Large intestine (tissue), 3 donors: Measurements from ENCODE around the gene HPCA. TPM values are rescaled to one million over a fixed set of nuclear protein-coding genes. Genes with fewer than 3 reads are reported as not detected.
A peak's percentile ranks its signal among the peaks of the same experiment; 100 is the strongest.

Source experiments
- DNase-seq, 2 donors: peaks; one replicate each; pipeline versions ENCODE4 v3.0.0 to v3.0.0-alpha.2; 2013
- H3K27ac ChIP-seq: one replicate; pipeline ENCODE4 v1.5.1; 2013; ENCODE audit warnings: low read length
- H3K27me3 ChIP-seq: 2 replicates; pipeline ENCODE4 v1.6.1; 2013; ENCODE audit warnings: low read length; ENCODE audit not compliant: control insufficient read depth, insufficient read depth
- H3K36me3 ChIP-seq: 2 replicates; pipeline ENCODE4 v1.6.1; 2013; ENCODE audit warnings: low read length; ENCODE audit not compliant: control insufficient read depth, insufficient read depth
- H3K4me1 ChIP-seq: one replicate; pipeline ENCODE4 v1.6.1; 2013; ENCODE audit warnings: low read length; ENCODE audit not compliant: control insufficient read depth, insufficient read depth
- H3K4me3 ChIP-seq: one replicate; pipeline ENCODE4 v1.5.1; 2013; ENCODE audit warnings: low read length
- H3K9me3 ChIP-seq: one replicate; pipeline ENCODE4 v1.6.1; 2013; ENCODE audit warnings: mild to moderate bottlenecking, low read depth, low read length, moderate library complexity; ENCODE audit not compliant: control insufficient read depth
- WGBS: methylation state at CpG from one replicate; pipeline ENCODE4 v1.1.5; 2013; ENCODE audit warnings: low lambda C conversion rate; ENCODE audit not compliant: insufficient coverage; 5-methylcytosine and 5-hydroxymethylcytosine counted together
- polyA plus RNA-seq: library from polyadenylated mRNA; unstranded; fragments of 120-200 nt; gene quantifications from one replicate; pipeline ENCODE4 v1.2.1, GENCODE V29; 2013

The HPCA gene
- polyA plus RNA-seq, 1 donor = 0.87 TPM

DNA sequence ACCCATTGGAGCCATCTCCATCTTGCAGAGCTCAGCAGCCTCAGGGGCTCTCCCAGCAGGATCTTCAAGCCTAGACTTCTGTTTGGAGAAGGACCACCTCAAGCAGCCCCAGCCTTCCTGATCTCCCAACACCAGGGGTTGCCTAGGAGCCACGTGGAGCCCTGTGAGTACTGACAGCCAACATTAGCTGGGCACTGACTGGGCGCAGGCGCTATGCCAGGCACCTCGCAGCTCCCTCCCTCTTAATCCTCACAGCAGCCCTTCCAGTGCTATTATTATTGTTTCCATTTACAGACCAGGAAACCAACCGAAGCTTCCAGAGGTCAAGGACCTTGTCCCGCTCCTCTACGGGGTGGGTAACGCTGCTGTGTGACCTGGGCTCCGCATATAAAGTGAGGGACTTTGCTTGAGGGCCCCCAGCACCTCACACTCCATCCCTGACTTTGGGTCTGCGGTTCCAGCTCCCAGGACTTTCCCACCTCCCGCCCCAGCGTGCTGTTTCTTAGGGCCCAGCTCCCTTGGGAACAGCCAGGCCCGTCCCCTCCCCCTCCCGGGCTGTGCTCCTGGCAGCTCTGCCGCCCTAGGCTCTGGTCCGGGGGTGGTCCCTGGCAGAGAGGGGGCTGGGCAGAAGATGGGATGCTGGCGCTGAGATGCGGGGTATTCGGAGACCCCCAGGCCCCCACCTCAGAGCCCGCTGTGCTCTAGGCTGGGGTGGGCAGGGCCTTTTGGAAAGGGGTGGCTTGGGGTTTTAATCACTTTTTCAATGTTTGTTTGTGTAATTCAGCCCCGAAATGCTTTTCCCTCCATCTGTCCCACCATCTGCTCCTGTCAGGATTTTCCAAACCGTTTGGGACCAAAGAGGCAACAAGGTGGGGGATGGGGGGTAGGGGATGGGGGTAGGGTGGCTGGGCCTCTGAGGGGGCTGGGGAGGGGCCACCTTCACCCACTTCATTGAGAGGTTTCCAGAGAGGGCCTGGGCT lies 4.1 kb upstream of the HPCA start:
- Histone ChIP-seq H3K27ac (no peak overlapping the region), H3K4me1 (no peaks in the 10 kb centered on the region), H3K27me3 (peaks cover 34% of the 10 kb centered on the region), H3K4me3 (no peak overlapping the region), H3K9me3 (no peaks in the 10 kb centered on the region), H3K36me3 (no peaks in the 10 kb centered on the region)
- no peak for DNase-seq
- WGBS = no CpG with 5 or more reads among the region's 22 CpGs

DNA sequence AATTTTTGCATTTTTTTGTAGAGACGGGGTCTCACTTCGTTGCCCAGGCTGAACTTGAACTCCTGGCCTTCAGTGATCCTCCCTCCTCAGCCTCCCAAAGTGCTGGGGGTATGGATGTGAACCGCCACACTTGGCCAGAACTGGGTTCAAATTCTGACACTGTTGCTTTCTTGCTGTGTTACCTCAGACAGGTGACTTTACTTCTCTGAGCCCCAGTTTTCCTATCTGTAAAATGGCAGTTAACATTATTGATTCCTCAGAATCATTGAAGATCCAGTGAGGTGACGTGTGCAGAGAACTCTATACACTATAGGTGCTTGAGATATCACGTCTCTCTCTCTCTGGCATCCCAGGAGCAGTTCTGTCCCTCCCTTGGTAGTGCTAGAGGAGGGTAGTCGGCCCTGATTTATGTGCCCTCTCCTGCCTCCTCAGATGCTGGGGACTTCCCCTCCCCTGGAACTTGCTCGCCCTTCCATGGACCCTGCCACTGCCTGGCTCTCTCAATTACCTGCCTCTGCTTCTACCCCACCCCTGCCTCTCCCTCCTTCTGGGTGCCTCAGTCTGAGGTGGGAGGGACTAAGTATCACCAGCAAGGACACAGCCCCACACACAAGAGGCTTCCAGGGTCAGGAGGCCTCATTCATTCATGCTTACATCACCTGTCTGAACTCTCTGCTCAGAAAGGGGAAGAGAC lies 2.8 kb upstream of the HPCA start:
- no peaks in the 10 kb centered on the region for H3K4me1 ChIP-seq
- no peaks in the 10 kb centered on the region for H3K9me3 ChIP-seq
- H3K36me3 ChIP-seq = no peaks in the 10 kb centered on the region
- no peak overlapping the region for H3K4me3 ChIP-seq
- WGBS = 80% methylated on average over 1 of the region's 7 CpGs
- H3K27ac ChIP-seq = no peak overlapping the region
- peak in 1 of 2 donors; percentile 27 for DNase-seq
- peaks cover 44% of the 10 kb centered on the region for H3K27me3 ChIP-seq

DNA sequence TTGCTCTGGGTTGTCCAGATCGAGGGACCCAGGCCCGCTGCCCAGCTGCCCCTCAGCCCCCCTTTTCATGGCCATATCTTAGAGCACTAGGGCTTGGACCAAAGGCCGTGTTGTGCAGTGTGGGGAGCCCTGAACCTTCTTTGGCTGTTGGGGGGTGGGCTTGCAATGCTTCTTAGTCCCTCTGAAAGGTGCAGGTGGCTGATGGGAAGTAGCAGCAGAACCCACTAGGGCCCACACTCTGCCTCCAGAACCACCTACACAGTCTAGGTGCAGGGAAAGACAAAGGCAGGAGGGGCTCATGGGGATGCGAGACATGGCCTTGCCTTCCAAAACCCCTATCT lies 2.3 kb upstream of the HPCA start:
- Histone ChIP-seq H3K4me3 (no peak overlapping the region), H3K27me3 (peaks cover 45% of the 10 kb centered on the region), H3K27ac (no peak overlapping the region), H3K36me3 (no peaks in the 10 kb centered on the region), H3K9me3 (no peaks in the 10 kb centered on the region), H3K4me1 (no peaks in the 10 kb centered on the region)
- no peak for DNase-seq
- no CpG with 5 or more reads among the region's 4 CpGs for WGBS

DNA sequence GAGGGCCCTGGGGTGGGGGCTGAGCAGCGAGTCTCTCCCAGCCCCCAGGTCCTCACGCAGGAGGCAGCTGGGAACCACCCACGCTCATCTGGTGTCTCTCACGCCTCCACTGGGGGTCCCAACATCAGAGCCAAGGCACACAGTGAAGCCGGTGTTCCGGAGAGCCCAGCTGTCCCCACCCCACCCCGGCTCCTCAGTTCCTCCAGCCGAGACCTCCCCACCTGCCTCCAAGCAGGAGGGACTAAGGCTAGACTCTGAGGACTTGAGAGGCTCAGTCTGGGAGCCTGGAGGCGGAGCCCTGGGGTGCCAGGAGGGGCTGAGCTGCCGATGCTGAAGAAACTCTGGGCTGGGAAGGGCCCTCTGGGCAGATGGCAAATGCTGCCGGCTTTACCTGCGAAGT lies 1.6 kb upstream of the HPCA start:
- WGBS = no CpG with 5 or more reads among the region's 12 CpGs
- no peaks in the 10 kb centered on the region for H3K9me3 ChIP-seq

DNA sequence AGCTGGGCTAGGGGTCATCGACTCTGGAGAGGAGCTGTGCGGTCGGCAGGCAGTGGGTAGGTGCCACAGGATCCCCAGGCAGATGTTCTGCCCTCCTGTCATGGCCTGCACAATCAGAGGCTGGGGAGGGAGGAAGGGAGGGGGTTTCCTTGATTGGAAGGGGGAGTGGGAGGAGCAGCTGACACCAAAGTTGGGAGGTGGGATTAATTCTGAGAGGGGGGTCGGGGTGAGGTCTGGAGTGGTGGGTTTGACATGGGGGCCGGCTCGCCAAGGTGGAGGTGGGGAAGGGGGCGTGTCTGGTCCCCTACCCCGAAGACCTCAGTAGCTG lies 651 bp upstream of the HPCA start:
- WGBS = no CpG with 5 or more reads among the region's 8 CpGs
- Histone ChIP-seq H3K27me3 (peaks cover 51% of the 10 kb centered on the region), H3K36me3 (no peaks in the 10 kb centered on the region), H3K27ac (no peak overlapping the region), H3K4me3 (no peak overlapping the region), H3K4me1 (no peaks in the 10 kb centered on the region), H3K9me3 (no peaks in the 10 kb centered on the region)
- no peak for DNase-seq

More for the DNA sequence above, 1.6 kb upstream of the HPCA start:
- Histone ChIP-seq H3K27me3 (peaks cover 45% of the 10 kb centered on the region), H3K4me1 (no peaks in the 10 kb centered on the region), H3K27ac (no peak overlapping the region), H3K4me3 (no peak overlapping the region), H3K36me3 (no peaks in the 10 kb centered on the region)
- no peak for DNase-seq

DNA sequence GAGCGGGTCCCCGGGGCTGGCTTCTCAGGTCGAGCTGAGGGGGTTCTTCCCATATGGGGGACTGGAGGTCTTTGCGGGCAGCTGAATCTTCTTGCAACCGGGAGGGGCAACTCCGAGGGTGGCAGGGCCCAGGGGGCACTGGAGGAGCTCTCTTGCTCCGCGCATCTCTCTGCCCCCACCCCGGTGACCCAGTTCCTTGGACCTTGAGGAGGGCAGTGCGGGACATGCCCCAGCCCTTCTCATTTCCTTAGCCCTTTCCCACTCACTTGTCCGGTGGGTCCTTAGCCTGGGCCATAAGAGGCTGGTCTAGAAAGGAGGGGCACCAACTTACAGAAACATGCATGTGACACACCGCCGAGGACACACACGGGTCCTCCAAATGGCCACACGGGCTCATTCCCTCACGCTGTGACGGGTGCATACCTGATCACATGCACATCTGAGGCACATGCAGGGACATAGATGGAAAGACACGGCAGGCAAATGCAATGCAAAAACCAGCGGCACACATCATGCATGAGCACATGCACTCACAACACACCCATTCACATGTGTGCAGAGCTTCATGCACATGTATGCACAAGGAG lies 630 bp downstream of the HPCA start:
- Histone ChIP-seq H3K4me1 (no peaks in the 10 kb centered on the region), H3K4me3 (no peak overlapping the region), H3K27me3 (peaks cover 61% of the 10 kb centered on the region), H3K27ac (no peak overlapping the region), H3K36me3 (no peaks in the 10 kb centered on the region), H3K9me3 (no peaks in the 10 kb centered on the region)
- WGBS = 80% methylated on average over 1 of the region's 19 CpGs
- DNase-seq = no peak

DNA sequence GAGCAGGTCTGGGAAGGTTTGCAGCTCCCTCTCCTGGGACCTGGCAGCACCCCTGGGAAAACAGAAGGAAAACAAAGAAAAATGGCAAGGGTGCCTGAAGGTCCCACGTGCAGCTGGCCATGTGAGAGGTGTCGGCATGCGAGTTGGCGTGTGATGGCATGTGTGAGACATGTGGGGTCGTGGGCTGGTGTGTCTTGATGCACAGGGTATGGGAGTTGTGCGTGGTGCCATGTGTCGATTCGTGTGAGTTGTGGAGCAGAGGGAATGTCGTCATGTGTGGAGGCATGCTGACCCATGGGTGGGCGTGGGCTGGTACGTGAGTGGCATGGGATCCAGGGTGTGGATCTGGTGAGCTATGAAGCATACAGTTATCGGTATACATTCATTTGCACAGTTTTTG lies 1.3 kb downstream of the HPCA start:
- H3K27ac ChIP-seq = no peak overlapping the region
- DNase-seq = no peak
- no peak overlapping the region for H3K4me3 ChIP-seq
- H3K36me3 ChIP-seq = no peaks in the 10 kb centered on the region
- H3K9me3 ChIP-seq = peaks cover 1% of the 10 kb centered on the region
- H3K27me3 ChIP-seq = peaks cover 68% of the 10 kb centered on the region
- peaks cover 4% of the 10 kb centered on the region for H3K4me1 ChIP-seq
- no CpG with 5 or more reads among the region's 12 CpGs for WGBS

DNA sequence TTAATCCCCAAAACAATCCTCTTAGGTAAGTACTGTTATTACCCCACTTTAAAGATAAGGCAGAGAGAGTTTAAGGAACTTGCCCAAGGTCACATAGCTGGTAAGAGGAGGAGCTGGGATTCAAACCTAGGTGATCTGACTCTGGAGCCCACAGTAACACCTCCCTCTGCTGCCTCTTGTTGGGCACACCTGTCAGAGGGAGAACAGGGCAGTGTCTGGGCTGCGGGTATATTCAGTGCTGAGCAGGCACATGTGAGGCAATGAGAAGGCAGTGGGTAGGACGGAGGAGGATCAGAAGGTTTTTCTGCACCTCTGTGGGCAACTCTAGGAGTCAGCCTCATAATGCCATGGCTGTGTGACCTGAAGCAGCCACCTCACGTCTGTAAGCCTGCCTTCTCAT lies 1.8 kb downstream of the HPCA start:
- H3K36me3 ChIP-seq = no peaks in the 10 kb centered on the region
- WGBS = 60% methylated on average over 1 of the region's 3 CpGs
- H3K27ac ChIP-seq = no peak overlapping the region
- no peak for DNase-seq
- H3K9me3 ChIP-seq = peaks cover 3% of the 10 kb centered on the region
- no peak overlapping the region for H3K4me3 ChIP-seq
- H3K27me3 ChIP-seq = peaks cover 70% of the 10 kb centered on the region
- peaks cover 6% of the 10 kb centered on the region for H3K4me1 ChIP-seq

DNA sequence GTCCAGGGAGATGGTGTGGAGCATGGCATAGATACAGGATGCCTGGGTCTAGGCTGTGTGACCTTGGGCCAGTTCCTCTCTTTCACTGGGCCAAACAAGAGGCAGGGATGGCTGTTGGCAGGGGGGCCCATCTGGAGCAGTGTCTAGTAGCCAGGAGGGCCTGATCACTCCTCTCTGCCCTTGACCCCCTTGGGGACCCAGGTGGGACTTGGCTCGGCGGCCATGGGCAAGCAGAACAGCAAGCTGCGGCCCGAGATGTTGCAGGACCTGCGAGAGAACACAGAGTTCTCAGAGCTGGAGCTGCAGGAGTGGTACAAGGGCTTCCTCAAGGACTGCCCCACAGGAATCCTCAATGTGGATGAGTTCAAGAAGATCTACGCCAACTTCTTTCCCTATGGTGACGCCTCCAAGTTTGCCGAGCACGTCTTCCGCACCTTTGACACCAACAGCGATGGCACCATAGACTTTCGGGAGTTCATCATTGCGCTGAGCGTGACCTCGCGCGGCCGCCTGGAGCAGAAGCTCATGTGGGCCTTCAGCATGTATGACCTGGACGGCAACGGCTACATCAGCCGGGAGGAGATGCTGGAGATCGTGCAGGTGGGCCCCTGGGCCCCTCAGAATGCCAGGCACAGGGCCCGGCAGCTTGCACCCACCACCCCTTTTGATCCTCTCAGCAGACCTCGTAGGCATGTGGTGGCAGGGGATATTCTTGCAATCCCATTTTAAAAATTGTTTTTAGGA lies 2.6 kb downstream of the HPCA start:
- no CpG with 5 or more reads among the region's 24 CpGs for WGBS
- Histone ChIP-seq H3K27ac (no peak overlapping the region), H3K9me3 (peaks cover 3% of the 10 kb centered on the region), H3K4me1 (peaks cover 10% of the 10 kb centered on the region), H3K27me3 (peaks cover 68% of the 10 kb centered on the region), H3K4me3 (no peak overlapping the region), H3K36me3 (no peaks in the 10 kb centered on the region)
- DNase-seq = no peak

DNA sequence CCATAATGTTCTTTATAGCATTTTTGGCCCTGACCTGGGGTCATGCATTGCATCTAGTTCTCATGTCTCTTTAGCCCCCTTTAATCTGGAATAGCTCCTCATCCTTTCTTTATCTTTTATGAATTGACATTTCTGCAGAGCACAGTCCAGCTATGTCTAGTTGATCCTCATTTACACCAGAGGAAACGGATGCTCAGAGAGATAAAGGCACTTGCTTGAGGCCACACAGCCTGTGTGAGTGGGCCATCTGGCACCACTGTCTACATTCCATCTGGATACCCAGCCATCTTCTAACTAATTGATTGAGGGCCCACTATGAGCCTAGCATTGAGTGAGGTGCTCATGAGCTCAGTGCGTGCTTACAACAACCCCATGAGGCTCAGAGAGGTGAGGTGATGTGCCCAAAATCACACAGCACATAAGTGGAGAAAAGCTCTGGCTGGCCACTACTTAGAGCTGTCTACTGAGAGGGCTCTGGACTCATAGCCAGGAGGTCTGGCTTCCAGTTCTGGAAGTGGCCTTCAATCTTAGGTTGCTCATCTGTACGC lies 3.5 kb downstream of the HPCA start:
- Histone ChIP-seq H3K9me3 (peaks cover 3% of the 10 kb centered on the region), H3K27me3 (peaks cover 60% of the 10 kb centered on the region), H3K36me3 (no peaks in the 10 kb centered on the region), H3K4me3 (no peak overlapping the region), H3K27ac (no peak overlapping the region), H3K4me1 (peaks cover 11% of the 10 kb centered on the region)
- no CpG with 5 or more reads among the region's 3 CpGs for WGBS
- no peak for DNase-seq
